HG02610 (cell line): ENCODE results near the gene SNAPC5.
A peak's percentile ranks its signal among the peaks of the same experiment; 100 is the strongest.
"Not testable (repeated sequence)": the region's sequence is repeated elsewhere in the genome, so short reads cannot be mapped to it uniquely, and the experiment has no call there.

Source experiments
- ATAC-seq: cut with Tn5 transposase; IDR thresholded peaks from one replicate; pipeline ENCODE4 v1.9.1; 2021; ENCODE audit warnings: mild to moderate bottlenecking, moderate library complexity; ENCODE audit not compliant: unreplicated experiment

Gene SNAPC5, protein sequence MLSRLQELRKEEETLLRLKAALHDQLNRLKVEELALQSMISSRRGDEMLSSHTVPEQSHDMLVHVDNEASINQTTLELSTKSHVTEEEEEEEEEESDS

DNA sequence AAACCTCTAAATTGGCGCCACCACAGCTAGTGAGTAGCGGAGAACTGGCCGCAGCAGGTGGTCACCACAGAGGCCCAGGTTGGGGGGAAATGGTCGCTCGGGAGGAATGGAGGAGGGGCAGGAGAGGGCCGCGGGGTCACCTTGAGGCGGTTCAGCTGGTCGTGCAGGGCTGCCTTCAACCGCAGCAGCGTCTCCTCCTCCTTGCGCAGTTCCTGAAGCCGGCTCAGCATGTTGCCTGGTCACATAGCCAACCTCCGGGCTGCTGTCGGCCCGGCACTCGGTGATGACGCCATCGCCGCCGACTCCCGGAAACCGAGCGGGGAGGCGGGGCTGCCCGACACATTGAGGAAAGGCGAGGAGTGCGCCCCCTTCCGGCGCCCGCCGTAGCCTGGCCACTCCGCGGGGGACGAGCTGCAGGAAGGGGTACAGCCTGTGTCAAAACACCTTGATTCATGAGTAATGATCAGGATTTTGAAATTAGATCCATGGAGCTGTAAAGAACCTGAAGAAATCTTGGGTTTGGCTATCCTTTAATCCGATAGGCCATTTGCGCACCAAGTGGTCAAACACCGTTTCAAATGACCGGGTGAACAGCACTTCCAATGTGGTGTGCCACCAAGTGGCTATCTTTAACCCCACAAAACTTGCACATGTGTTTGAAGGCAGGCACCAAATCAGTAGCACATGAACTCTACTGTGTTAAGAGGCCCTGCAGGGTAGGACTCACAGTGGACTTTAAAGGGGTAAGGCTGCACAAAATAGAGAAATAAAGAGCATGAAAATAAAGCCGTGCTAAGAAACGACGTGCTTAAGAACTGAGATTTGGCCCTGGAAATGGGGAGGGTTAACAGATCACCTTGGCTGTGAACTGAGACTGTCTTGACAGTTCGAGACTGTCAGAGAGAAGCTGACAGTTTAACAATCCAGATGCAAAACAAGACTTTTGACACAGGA lies at the start of gene SNAPC5:
SNAPC5 (minus strand) TSS at position 261 of the 954 bp plus-strand sequence; CDS start at position 230, 31 bp downstream.
- peak; percentile 91 for ATAC-seq

DNA sequence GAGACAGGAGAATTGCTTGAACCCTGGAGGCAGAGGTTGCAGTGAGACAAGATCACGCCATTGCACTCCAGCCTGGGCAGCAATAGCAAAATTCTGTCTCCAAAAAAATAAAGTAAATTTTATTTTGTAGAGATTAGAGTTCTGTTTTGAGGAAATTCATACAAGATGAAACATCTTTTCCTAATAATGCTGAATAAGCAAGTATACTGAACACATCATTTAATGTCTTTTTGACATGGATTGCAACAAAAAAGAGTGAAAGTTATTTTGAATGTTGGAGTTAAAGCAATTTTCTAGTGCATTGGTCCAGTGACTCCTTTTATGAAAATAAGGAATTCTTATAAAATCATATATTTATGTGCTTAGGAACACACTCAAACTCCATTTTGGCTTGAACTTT lies 47.7 kb upstream of the SNAPC5 start:
- no peak for ATAC-seq

DNA sequence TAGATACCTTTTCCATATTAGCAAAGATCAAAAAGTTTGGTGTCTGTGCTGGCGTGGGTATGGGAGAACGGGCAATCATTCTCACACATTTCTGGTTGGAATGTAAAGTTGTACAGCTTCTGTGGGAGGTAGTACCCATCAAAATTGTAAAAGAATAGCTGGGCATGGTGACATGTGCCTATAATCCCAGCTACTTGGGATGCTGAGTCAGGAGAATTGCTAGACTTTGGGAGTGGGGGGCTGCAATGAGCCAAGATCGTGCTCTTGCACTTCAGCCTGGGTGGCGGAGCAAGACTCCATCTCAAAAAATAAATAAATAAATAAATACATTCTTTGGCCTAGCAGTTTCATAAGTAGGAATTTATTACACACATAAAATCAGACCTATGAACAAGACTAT lies 45.3 kb upstream of the SNAPC5 start:
- no peak for ATAC-seq

DNA sequence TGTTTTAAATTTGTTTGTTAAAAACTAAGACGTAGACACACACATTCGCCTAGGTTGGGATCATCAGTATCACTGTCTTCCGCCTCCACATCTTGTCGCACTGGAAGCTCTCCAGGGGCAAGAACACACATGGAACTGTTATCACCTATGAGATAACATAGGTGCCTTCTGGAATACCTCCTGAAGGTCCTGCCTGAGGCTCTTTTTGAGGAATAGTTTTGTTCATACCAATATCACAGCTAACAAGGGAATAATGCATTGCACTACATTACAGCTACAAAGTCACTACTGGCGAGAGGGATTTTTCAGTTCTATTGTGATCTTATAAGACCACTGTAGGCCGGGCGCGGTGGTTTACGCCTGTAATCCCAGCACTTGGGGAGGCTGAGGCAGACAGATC lies 37.5 kb upstream of the SNAPC5 start:
- ATAC-seq, result no peak

DNA sequence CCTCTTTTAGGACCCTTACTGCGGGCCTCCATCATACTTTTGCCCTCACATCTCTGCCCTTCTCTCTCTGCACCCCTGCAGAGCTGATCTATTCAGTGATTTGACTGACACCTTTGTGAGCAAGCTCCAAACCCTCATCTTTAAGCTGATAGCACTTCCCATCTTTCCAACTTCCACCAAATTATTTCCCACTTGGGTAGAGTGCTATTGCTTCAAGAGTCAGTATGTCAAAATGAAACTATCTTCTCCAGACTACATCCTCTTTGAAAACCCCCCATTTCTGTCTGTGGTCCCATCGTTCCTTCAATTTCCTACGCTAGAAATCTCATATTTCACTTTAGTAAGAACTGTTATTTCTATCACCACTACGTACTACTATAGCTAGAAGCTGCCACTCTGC lies 27.3 kb upstream of the SNAPC5 start:
- ATAC-seq, result no peak

DNA sequence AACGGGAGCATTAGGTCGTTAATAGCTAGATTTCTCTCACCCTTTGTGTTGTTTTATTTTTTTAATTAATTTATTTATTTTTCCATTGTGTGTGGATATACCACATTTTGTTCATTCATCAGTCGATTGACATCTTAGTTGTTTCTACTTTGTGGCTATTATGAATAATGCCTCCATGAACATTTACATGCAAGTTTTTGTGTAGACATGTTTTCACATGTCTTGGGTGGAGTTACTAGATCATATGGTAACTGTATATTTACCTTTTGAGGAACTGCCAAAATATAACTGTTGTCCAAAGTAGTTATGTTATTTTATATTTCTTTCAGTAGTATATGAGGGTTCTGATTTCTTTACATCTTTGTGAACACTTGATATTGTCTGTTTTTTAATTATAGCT lies 26.4 kb upstream of the SNAPC5 start:
- no peak for ATAC-seq

DNA sequence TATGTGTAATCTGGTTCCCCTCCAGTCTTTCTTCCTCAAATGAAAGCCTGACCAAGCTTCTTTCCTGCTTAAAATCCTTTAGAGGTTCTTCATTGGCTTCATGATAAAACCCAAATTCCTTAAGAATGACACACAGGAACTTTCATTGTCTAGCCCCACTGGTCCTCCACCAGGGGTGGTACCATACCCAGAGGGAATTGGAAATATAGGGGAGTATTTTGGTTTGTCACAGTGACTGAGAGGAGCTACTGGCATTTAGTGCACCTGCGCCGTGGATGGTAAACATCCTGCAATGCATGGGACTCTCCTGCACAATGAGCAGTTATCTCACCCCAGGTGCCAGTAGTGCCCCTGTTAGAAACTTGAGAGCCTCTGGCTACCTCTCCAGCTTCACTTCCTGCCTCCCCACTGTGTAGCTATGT lies 18.4 kb upstream of the SNAPC5 start:
- ATAC-seq, result no peak

DNA sequence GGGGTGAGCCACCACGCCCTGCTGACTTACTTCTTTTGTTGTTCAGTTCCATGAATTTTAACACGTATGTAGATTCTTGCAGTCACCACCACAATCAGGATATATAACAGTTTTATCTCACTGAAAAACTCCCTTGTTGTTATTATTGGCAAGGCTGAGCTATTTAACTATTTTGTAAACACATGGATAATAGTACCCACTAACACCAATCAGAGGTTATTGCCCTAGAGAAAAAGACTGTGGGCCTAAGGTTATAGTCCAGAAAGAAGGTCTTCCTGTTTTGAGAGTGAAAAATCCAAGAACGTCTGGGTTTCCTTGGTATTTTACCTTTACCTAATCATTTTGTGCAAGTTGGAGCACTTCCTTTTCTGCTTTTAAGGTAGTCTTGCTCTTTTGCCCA lies 17.0 kb upstream of the SNAPC5 start:
- ATAC-seq, result no peak

DNA sequence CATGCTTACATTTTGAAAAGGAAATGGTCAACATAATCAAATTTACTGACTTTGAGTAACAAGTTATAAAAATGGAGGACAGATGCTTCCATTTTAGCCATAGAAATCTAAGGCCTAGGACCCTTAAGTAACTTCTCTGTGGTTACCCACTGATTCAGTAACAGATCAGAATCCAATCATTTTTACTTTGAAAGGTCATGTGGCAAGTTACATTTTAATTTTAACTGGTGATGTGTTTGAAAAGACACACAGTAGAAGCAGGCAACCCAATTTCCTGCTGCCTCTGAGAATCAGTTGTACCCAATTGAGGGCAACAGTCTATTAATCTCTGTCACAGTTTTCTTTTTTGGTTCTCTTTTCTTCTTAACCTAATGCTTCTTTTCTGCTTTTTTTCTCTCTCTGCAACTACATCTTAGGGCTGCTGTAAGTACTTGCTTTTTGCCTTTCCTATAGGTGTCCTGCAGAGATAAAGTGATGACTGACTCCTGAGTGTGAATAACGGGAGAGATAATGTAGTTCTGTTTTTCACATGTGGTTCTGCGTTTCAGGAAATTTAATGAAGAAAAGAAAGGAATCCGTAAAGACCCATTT lies 10.8 kb upstream of the SNAPC5 start:
- no peak for ATAC-seq

DNA sequence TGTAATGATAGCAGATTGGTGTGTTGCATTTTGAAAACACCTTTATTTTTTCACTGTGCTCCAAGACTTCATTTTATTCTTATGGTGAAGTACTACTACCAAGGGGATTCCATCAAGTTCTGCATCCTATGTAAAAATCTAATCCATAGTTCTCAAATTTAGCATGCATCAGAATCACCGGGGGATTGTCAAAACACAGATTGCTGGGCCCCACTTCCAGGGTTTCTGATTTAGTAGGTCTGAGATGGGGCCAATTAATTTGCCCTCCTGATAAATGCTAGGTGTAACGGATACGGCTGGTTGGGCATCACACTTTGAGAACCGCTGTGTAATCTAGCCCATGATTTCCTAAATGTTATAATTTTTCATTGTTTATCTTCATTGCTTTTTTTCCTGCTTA lies 8.3 kb upstream of the SNAPC5 start:
- ATAC-seq, result no peak

DNA sequence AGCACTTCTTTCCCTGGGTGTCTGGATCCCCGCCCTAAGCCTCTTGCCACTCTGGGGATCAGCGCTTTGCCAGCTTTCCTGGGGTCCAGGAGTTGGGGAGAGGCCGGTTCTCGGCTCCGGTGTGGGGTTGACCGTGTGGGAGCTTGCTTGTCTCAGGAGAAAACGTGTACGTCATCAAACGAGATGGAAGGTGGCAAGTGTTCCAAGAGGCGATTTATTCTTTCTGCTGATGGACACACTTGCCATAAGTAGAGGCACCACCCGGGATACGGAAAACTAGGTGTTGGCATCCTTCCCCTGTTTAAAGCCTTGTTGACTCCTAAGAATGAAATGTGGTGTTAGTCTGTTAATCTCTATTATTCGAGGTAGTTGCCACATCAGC lies 7.9 kb upstream of the SNAPC5 start:
- peak; percentile 25 for ATAC-seq

DNA sequence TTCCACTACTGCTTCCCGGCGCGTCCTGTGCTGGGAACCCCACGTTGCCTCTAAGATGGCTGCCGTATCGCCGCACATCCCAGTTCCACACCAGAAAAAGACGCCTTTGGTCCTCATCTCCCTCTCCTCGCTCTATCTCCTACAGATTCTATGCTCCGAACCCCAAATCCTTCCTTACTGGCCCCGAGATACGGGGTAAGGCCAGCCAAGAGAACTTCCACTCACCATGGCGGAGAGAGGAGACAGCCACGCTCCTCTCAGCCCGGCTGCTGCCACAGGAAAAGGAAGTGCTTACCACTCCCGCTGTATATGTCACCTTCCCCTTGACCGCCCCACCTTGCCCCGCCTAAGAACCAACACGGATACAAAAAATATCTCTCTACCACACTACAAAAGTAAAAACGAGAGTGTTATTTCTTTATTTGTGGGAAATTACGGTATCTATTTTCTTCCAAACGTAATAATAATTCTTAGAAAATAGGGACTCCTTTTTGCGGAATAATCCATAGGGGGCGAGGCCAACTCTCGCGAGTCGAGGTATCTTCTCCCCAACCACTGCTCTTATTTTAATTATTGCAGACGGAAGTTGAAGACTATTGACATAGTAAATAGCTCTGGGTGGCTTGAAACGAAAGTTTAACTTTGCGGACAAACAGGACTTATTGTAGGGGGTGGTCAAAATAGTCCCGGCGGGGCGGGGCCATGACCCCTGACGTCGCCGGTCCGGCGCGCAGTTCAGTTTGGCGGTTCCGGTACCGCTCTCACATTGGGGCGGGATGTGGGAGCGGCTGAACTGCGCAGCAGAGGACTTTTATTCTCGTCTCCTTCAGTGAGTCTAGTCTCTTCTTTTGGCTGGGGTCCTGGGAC lies 7.2 kb upstream of the SNAPC5 start, which contains the start of the genes RPL4 and ZWILCH:
RPL4 (minus strand) TSS at position 293 of the 867 bp plus-strand sequence; CDS start at position 228, 65 bp downstream.
ZWILCH (plus strand) TSS at position 764 of the 867 bp plus-strand sequence; CDS start at position 777, 13 bp downstream.
- ATAC-seq, result peak; percentile 76

DNA sequence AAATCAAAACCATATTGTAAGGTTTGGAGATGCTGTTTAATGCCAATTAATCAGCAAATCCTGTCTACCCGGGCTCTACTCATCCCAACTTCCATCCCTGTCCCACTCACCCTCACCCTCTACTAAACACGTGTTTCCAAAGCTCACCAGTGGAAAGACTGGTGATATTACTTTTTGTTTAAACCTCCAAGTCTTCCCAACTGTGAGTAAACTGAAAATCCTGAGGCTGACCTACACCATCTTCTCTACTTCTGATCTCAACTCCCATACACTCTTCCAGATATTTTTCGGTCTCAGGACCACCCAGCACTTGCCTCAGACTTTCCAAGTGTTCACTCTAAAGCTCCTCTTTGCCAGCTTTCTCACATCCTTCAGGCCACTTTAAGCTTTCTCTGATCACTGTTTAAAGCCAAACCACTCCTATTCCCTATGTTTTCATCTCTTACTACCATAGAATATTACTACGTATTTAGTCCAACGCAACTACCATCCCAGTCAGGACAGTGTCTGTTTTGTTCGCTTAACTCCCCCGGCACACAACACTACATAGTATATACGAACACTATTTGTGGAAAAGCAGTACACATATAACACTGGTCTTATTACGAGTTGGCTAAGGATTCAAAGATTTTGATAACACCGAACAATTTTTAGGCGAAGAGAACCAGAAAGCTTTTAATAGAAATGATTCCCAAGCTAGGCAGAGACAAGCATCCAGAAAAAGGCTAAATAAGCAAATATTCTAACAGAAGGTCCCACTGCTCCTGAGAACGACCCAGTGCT lies 6.4 kb upstream of the SNAPC5 start:
- ATAC-seq, result no peak

DNA sequence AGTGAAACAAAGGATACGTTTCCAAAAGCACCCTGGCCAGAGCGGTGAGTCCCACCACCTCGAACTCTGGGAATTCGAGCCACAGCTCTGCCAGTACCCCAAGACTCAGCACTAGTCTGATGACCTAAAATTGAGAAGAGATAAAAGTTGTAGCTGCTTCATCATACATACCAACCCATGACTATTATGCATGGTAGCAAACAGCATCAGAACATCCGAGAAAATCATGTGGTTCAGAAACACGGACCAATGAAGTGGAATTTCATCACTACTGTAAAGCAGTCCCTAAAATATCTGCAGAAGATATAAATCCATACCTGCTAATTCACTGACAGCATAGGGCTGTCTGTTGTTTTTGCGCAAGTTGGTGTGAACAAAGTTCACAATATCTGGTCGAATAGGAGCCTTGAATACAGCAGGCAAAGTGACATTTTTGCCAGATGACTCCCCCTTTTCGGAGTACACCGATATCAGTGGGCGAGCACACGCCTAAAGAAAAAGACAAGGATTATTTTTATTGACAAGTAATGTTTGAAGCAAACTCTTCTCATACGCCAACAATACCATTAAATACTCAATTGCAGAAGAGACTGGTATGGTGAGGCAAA lies 5.6 kb upstream of the SNAPC5 start:
- not testable (repeated sequence) for ATAC-seq

DNA sequence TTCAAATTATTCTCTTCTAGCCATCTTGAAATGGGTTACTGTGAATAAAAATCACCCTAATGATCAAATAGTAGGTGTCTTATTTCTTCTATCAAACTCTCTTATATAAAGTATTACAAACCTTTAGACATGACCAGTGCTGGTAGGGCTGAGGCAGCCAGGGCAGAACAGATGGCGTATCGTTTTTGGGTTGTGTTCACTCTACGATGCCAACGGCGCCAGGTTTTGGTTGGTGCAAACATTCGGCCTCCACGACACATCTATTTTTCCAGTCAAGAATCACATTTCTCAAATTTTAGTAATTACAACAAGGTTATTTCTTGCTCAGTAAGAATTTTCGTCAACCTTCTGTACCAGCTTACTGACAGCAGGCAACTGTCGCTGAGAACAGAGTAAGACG lies 4.9 kb upstream of the SNAPC5 start:
- no peak for ATAC-seq

DNA sequence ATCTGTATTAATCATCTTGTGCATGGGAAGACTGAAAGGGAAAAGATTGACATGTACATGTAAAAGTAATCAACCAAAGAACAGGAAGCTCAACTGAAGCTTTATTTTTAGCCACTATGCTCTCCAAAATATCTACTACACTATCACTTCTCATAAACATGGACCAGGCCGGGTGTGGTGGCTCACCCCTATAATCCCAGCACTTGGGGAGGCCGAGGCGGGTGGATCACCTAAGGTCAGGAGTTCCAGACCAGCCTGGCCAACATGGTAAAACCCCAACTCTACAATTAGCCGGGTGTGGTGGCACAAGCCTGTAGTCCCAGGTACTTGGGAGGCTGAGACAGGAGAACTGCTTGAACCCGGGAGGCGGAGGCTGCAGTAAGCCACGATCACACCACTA lies 2.8 kb upstream of the SNAPC5 start:
- ATAC-seq, result not testable (repeated sequence)

DNA sequence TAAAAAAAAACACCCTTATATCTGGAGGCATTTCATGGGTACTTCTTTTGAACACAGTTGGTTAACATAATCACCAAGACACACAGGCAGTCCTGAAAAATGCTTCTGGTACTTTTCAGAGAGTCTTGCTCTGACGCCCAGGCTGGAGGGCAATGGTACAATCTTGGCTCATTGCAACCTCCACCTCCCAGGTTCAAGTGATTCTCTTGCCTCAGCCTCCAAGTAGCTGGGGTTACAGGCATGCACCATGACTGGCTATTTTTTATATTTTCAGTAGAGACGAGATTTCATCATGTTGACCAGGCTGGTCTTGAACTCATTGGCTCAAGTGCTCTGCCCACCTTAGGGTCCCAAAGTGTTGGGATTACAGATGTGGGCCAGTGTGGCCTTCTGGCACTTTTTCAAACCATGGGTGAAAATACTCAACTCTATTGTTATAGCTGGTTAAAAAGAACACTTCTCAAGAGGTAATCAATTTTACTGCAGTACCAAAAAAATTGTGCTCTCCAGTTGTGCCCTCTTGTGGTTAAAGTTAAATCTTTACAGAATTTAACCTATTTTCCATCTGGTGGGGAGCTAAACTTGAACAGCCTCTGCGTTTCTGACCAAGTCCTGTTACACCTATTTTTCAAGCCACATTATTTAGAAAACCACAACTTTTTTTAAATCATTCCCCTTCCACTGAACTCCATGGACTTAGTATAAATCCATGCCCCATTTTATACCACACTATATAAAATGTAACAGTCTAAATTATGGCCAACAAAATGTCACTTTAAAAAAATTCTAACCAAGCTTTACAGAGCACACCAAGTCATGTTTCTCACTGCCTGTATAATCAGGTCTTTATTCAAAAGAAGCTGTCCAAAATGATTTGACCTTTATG lies 1.2 kb upstream of the SNAPC5 start:
- no peak for ATAC-seq

DNA sequence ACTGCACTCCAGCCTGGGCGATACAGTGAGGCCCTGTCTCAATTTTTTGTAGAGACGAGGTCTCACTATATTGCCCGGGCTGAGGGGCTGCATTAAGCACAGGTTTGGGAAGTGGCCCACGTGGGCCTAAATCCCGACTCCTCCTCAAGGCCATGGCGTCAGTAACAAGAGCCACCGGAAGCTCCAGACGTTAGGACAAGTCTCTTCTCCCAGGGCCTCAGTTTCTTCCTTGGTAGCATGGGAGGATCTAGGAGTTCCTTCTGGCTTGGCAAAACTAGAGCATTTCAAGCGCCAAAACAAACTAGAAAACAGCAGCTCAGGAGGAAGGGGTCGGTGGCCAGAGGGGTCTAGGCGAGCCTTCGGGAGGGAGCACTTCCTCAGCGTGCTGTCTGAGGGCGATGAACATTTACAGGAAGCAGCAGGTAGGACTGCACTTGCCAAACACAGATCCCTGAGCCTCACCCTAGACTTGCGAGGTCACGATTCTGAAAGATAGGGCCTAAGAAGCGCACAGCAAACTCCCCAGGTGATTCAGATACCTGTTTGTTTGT lies 536 bp downstream of the SNAPC5 start:
- peak; percentile 7 for ATAC-seq
